MM.1S (cell line): Measurements from ENCODE around the gene CACNB4.
A peak's percentile ranks its signal among the peaks of the same experiment; 100 is the strongest.

Experiments
- DNase-seq: peaks from one replicate; pipeline ENCODE4 v3.0.0-alpha.2; 2015
- H2AFZ ChIP-seq: fragments of 300-600 bp; sonication (generic); 2 replicates; pipeline ENCODE4 v1.6.0; 2016; ENCODE audit warnings: antibody characterized with exemption, low read length
- H3F3A ChIP-seq: fragments of 300-600 bp; sonication (generic); 2 replicates; pipeline ENCODE4 v1.6.1; 2016; ENCODE audit warnings: mild to moderate bottlenecking, antibody characterized with exemption, low read length, moderate library complexity, mixed read lengths; ENCODE audit not compliant: insufficient read depth
- H3K27ac ChIP-seq: fragments of 300-600 bp; sonication (generic); 2 replicates; pipeline ENCODE4 v1.5.1; 2016; ENCODE audit warnings: mild to moderate bottlenecking, low read length
- H3K27me3 ChIP-seq: fragments of 300-600 bp; sonication (generic); replicated peaks from 2 replicates; pipeline ENCODE4 v1.6.0; 2016; ENCODE audit warnings: low read length; ENCODE audit not compliant: insufficient read depth
- H3K36me3 ChIP-seq: fragments of 300-600 bp; sonication (generic); replicated peaks from 2 replicates; pipeline ENCODE4 v1.6.1; 2016; ENCODE audit warnings: mild to moderate bottlenecking, low read length, mixed read lengths; ENCODE audit not compliant: insufficient read depth
- H3K4me1 ChIP-seq: fragments of 300-600 bp; sonication (generic); 2 replicates; pipeline ENCODE4 v1.6.1; 2016; ENCODE audit warnings: low read length, mixed read lengths
- H3K4me2 ChIP-seq: fragments of 300-600 bp; sonication (generic); 2 replicates; pipeline ENCODE4 v1.6.0; 2016; ENCODE audit warnings: low read depth, low read length
- H3K4me3 ChIP-seq: fragments of 300-600 bp; sonication (generic); 2 replicates; pipeline ENCODE4 v1.5.1; 2016; ENCODE audit warnings: low read length, mixed read lengths
- H3K79me2 ChIP-seq: fragments of 300-600 bp; sonication (generic); 2 replicates; pipeline ENCODE4 v1.6.1; 2016; ENCODE audit warnings: mixed run types, low read length, mixed read lengths
- H3K9ac ChIP-seq: fragments of 300-600 bp; sonication (generic); 2 replicates; pipeline ENCODE4 v1.6.1; 2016; ENCODE audit warnings: low read length, mixed read lengths
- H3K9me2 ChIP-seq: fragments of 300-600 bp; sonication (generic); replicated peaks from 2 replicates; pipeline ENCODE4 v1.6.1; 2016; ENCODE audit warnings: mild to moderate bottlenecking, low read length, mixed read lengths; ENCODE audit not compliant: insufficient read depth
- H3K9me3 ChIP-seq: fragments of 300-600 bp; sonication (generic); replicated peaks from 2 replicates; pipeline ENCODE4 v1.6.1; 2016; ENCODE audit warnings: mild to moderate bottlenecking, low read length, mixed read lengths; ENCODE audit not compliant: insufficient read depth
- H4K20me1 ChIP-seq: fragments of 300-600 bp; sonication (generic); 2 replicates; pipeline ENCODE4 v1.6.1; 2016; ENCODE audit warnings: mild to moderate bottlenecking, low read length, moderate library complexity, mixed read lengths; ENCODE audit not compliant: insufficient read depth
- CTCF ChIP-seq: fragments of 300-600 bp; sonication (generic); IDR thresholded peaks from 2 replicates; pipeline ENCODE4 v1.5.1; 2016; ENCODE audit warnings: antibody characterized with exemption, low read length, mixed read lengths
- EZH2 ChIP-seq: fragments of 300-600 bp; sonication (generic); optimal IDR thresholded peaks from 2 replicates; pipeline ENCODE3; 2017; ENCODE audit warnings: low read depth, mild to moderate bottlenecking, antibody characterized with exemption, low read length, mixed read lengths
- EZH2phosphoT487 ChIP-seq: fragments of 300-600 bp; sonication (generic); IDR thresholded peaks from 2 replicates; pipeline ENCODE4 v1.6.1; 2018; ENCODE audit warnings: antibody characterized with exemption, low read length

The CACNB4 gene

GRCh38 chr2:151826737-151827157 lies 272.1 kb downstream of the CACNB4 start:
- Histone ChIP-seq H3K79me2 (peaks cover 62% of the 10 kb centered on the region), H3K27ac (no peak overlapping the region), H2AFZ (no peak overlapping the region), H3K4me2 (peak overlapping the region; percentile 88), H3F3A (no peaks in the 10 kb centered on the region), H3K9ac (peak overlapping the region; percentile 95), H3K27me3 (no peaks in the 10 kb centered on the region), H3K9me2 (no peaks in the 10 kb centered on the region), H3K4me3 (peak overlapping the region; percentile 91), H4K20me1 (no peaks in the 10 kb centered on the region), H3K36me3 (no peaks in the 10 kb centered on the region), H3K4me1 (peaks cover 13% of the 10 kb centered on the region), H3K9me3 (no peaks in the 10 kb centered on the region)
- TF ChIP-seq EZH2phosphoT487 = no peak
- TF ChIP-seq EZH2 = no peak
- no peak for TF ChIP-seq CTCF
- DNase-seq = peak; percentile 33

- H3K4me2 ChIP-seq = no peak overlapping the region
- peaks cover 79% of the 10 kb centered on the region for H3K79me2 ChIP-seq
- H3F3A ChIP-seq = no peaks in the 10 kb centered on the region
- H3K9me2 ChIP-seq = no peaks in the 10 kb centered on the region
- no peak overlapping the region for H3K9ac ChIP-seq
- H3K4me3 ChIP-seq = no peak overlapping the region
- H4K20me1 ChIP-seq = no peaks in the 10 kb centered on the region
- H3K9me3 ChIP-seq = no peaks in the 10 kb centered on the region
- TF ChIP-seq EZH2 = no peak
- no peak for TF ChIP-seq CTCF
- TF ChIP-seq EZH2phosphoT487 = no peak
- peaks cover 13% of the 10 kb centered on the region for H3K4me1 ChIP-seq
- no peak for DNase-seq
- H3K27me3 ChIP-seq = no peaks in the 10 kb centered on the region
- H2AFZ ChIP-seq = no peak overlapping the region
- no peaks in the 10 kb centered on the region for H3K36me3 ChIP-seq
- H3K27ac ChIP-seq = no peak overlapping the region
Measured at GRCh38 chr2:151824886-151825285, 274.0 kb downstream of the CACNB4 start.

- Histone ChIP-seq H3K4me3 (no peak overlapping the region), H3K36me3 (no peaks in the 10 kb centered on the region; the same call in 1 of the 2 replicates), H3K9me3 (no peaks in the 10 kb centered on the region), H3K4me2 (no peak overlapping the region), H2AFZ (no peak overlapping the region), H3F3A (no peaks in the 10 kb centered on the region), H3K4me1 (peaks cover 7% of the 10 kb centered on the region), H4K20me1 (no peaks in the 10 kb centered on the region), H3K9me2 (no peaks in the 10 kb centered on the region), H3K9ac (no peak overlapping the region), H3K27ac (no peak overlapping the region), H3K27me3 (no peaks in the 10 kb centered on the region), H3K79me2 (peaks cover 91% of the 10 kb centered on the region)
- DNase-seq = no peak
- TF ChIP-seq CTCF (no peak), EZH2phosphoT487 (no peak), EZH2 (no peak)
Measured at GRCh38 chr2:151823651-151824050, 275.2 kb downstream of the CACNB4 start.
